ENCODE results near the gene NQO1. TPM values are rescaled to one million over a fixed set of nuclear protein-coding genes. Genes with fewer than 3 reads are reported as not detected.

The NQO1 gene
- total and polyA plus RNA-seq, 10 donors = 9.2 to 70.6 (median 20.6) TPM

- H3K4me3 ChIP-seq = no peak overlapping the region
- H3K9me3 ChIP-seq = no peaks in the 10 kb centered on the region
- WGBS, 5 donors = 82 to 89% (median 87%) methylated on average over 10 of the region's 10 CpGs
- TF ChIP-seq POLR2A (IDR thresholded peaks at IDR 0.05) (no peak), POLR2AphosphoS5 (IDR thresholded peaks at IDR 0.05) (no peak)
- TF ChIP-seq, protein P1, sequence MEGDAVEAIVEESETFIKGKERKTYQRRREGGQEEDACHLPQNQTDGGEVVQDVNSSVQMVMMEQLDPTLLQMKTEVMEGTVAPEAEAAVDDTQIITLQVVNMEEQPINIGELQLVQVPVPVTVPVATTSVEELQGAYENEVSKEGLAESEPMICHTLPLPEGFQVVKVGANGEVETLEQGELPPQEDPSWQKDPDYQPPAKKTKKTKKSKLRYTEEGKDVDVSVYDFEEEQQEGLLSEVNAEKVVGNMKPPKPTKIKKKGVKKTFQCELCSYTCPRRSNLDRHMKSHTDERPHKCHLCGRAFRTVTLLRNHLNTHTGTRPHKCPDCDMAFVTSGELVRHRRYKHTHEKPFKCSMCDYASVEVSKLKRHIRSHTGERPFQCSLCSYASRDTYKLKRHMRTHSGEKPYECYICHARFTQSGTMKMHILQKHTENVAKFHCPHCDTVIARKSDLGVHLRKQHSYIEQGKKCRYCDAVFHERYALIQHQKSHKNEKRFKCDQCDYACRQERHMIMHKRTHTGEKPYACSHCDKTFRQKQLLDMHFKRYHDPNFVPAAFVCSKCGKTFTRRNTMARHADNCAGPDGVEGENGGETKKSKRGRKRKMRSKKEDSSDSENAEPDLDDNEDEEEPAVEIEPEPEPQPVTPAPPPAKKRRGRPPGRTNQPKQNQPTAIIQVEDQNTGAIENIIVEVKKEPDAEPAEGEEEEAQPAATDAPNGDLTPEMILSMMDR (IDR thresholded peaks at IDR 0.05 in 8 of 11, conservative IDR thresholded peaks at IDR 0.05 in 3 of 11) = no peak
- no peak for DNase-seq
- H3K27ac ChIP-seq = no peak overlapping the region
- intact Hi-C loops (cut with DNase I; ENCODE audit: low total_unique reads) = loop anchor here (10.0 kb wide), 1 partner anchor 362 kb away; no protein-coding TSS in a partner anchor
- peaks cover 0 to 10% (median 5%) of the 10 kb centered on the region in 6 donors for H3K36me3 ChIP-seq
- peaks cover 23 to 39% (median 34%) of the 10 kb centered on the region in 6 donors for H3K4me1 ChIP-seq
- no peaks in the 10 kb centered on the region for H3K27me3 ChIP-seq (replicated peaks in 1 of 7)
These were observed 30.3 kb upstream of the NQO1 start for GRCh38 chr16:69756705-69757104.

DNA sequence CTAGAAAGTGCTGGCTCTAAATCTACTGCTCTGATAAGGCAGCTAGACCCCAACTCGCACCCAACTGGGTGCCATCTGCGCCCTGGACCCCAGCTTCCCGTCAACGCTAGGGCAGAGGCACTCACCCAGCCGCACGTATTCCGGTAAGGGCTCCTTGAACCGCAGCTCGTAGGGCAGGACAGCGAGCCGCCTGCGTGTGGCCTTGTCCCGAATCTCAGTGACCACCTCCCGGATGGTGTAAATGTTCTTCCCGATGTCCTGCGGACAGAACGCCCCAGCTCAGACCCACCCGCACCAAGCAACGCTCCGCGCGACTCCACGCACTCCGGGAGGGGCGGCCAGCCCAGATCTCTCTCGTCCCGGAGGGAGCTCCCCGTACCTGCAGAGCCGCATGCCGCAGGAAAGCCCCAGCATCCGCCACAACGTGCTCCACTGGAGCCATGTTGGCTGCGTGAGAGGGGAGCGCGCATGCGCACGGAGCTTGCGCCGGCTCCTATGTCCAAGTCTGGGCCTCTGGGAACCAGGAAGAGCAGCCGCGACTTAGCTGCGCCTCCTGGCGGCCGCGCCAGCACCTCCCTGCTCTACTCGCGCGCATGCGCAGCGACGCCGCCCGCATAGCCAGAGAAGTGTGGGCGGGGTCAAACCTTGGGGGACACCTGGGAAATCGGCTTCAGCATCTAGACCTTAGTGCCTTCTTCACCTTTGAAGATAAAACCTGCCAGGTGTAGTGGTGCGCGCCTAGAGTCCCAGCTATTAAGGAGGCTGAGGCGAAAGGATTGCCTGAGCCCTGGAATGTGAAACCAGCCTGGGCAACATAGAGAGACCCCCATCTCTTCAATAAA lies 28.3 kb upstream of the NQO1 start, which contains the start of gene NOB1:
Gene NOB1, minus strand, starts transcription at position 458 of the 842 bp plus-strand sequence. Its CDS starts 16 bp downstream, at position 442.
- peak; percentile 95 to 97 (median 95) for TF ChIP-seq POLR2AphosphoS5 (IDR thresholded peaks at IDR 0.05)
- TF ChIP-seq, protein P1 (IDR thresholded peaks at IDR 0.05 in 8 of 11, conservative IDR thresholded peaks at IDR 0.05 in 3 of 11) = peak; percentile 99 to 100 (median 100)
- TF ChIP-seq POLR2A (IDR thresholded peaks at IDR 0.05) = peak in 2 of 3 donors; percentile 54 to 64
- Histone ChIP-seq H3K36me3 (peaks cover 0 to 31% (median 24%) of the 10 kb centered on the region in 6 donors), H3K27ac (peak within 1 kb of the TSS; percentile 73 to 89 (median 81)), H3K4me3 (peak within 1 kb of the TSS; percentile 61 to 100 (median 92)), H3K27me3 (replicated peaks in 1 of 7) (no peaks in the 10 kb centered on the region), H3K4me1 (peaks cover 18 to 30% (median 28%) of the 10 kb centered on the region in 6 donors), H3K9me3 (no peaks in the 10 kb centered on the region)
- DNase-seq = peak; percentile 100
- intact Hi-C loops (cut with DNase I; ENCODE audit: low total_unique reads) = loop anchor here (5.0 to 10.0 kb wide), 2 partner anchors 47 to 360 kb away; no protein-coding TSS in a partner anchor
- 0 to 1% (median 0%) methylated on average over 24 to 58 of the region's 58 CpGs for WGBS, 5 donors

DNA sequence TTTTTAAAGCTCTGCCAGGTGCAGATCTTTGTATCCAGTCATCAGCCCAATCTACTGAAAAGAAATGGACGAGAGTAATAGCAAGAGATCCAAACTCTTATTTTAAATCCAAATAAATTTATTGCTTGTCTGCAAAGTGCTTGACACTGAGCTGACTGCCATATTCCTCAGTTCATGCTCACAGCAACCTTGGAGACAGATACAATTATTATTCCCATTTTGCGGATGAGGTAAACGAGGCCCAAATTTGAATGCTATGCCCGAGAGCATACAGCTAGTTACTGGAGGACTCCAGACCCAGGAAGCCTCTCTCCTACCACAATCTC lies 27.7 kb upstream of the NQO1 start:
- Histone ChIP-seq H3K4me3 (peak overlapping the region; percentile 61 to 100 (median 92)), H3K27me3 (replicated peaks in 1 of 7) (no peaks in the 10 kb centered on the region), H3K4me1 (peaks cover 18 to 30% (median 28%) of the 10 kb centered on the region in 6 donors), H3K27ac (peak overlapping the region; percentile 73 to 89 (median 81)), H3K36me3 (peaks cover 0 to 36% (median 30%) of the 10 kb centered on the region in 6 donors), H3K9me3 (no peaks in the 10 kb centered on the region)
- DNase-seq = no peak
- 6 to 20% (median 19%) methylated on average over 4 of the region's 4 CpGs for WGBS, 5 donors
- intact Hi-C loops (cut with DNase I; ENCODE audit: low total_unique reads) = loop anchor here (5.0 to 10.0 kb wide), 2 partner anchors 47 to 359 kb away; no protein-coding TSS in a partner anchor
- TF ChIP-seq POLR2AphosphoS5 (IDR thresholded peaks at IDR 0.05) (no peak), POLR2A (IDR thresholded peaks at IDR 0.05) (no peak)

- H3K36me3 ChIP-seq = peaks cover 15 to 89% (median 83%) of the 10 kb centered on the region in 6 donors
- intact Hi-C loops (cut with DNase I; ENCODE audit: low total_unique reads) = no loop called here
- H3K27ac ChIP-seq = no peak overlapping the region
- WGBS, 5 donors = 85 to 93% (median 88%) methylated on average over 20 of the region's 20 CpGs
- no peaks in the 10 kb centered on the region for H3K9me3 ChIP-seq
- H3K27me3 ChIP-seq (replicated peaks in 1 of 7) = no peaks in the 10 kb centered on the region
- H3K4me3 ChIP-seq = no peak overlapping the region
- peak; percentile 55 for DNase-seq
- no peak for TF ChIP-seq POLR2A (IDR thresholded peaks at IDR 0.05)
- TF ChIP-seq POLR2AphosphoS5 (IDR thresholded peaks at IDR 0.05) = peak in 2 of 3 donors; percentile 12 to 46
- H3K4me1 ChIP-seq = peaks cover 15 to 19% (median 18%) of the 10 kb centered on the region in 6 donors
These were observed 22.5 kb upstream of the NQO1 start for GRCh38 chr16:69748694-69749345.

Measured in spleen (tissue), 11 donors.